Stimulated activated naive CD4-positive, alpha-beta T cell (primary cell): Measurements from ENCODE around the gene GALT.

Experiments used
- DNase-seq, 6 experiments: peaks; one replicate each; lab custom pipeline; 2025; lab: John Stamatoyannopoulos, UW

Gene GALT

GRCh38 chr9:34646211-34647083 lies at the start of gene GALT:
TSS of gene GALT (plus strand) at chr9:34646675. CDS start at chr9:34646705, 30 bp downstream.
- peak; percentile 83 to 97 (median 91) for DNase-seq

- no peak for DNase-seq
Observed at GRCh38 chr9:34599546-34599945, 46.9 kb upstream of the GALT start.

GRCh38 chr9:34600908-34601307 lies 45.6 kb upstream of the GALT start:
- DNase-seq, result no peak

- no peak for DNase-seq
Observed at GRCh38 chr9:34601937-34602573, 44.4 kb upstream of the GALT start.

- DNase-seq, result peak; percentile 20 to 80 (median 70)
Observed at GRCh38 chr9:34603610-34604231, 42.8 kb upstream of the GALT start.

GRCh38 chr9:34606190-34606589 lies 40.3 kb upstream of the GALT start:
- DNase-seq, result no peak

GRCh38 chr9:34606905-34607304 lies 39.6 kb upstream of the GALT start:
- no peak for DNase-seq

- no peak for DNase-seq
Observed at GRCh38 chr9:34607331-34607730, 39.1 kb upstream of the GALT start.

- no peak for DNase-seq
Observed at GRCh38 chr9:34610434-34611206, 35.9 kb upstream of the GALT start.

GRCh38 chr9:34611251-34611810 lies 35.1 kb upstream of the GALT start:
- DNase-seq, result peak in 1 of 6 experiments; percentile 60

- peak; percentile 75 to 90 (median 82) for DNase-seq
Observed at GRCh38 chr9:34611811-34612787, 34.4 kb upstream of the GALT start, which contains the start of gene RPP25L. TSS of gene RPP25L (minus strand) at chr9:34612097. CDS start at chr9:34611296, 801 bp downstream.

- DNase-seq, result peak; percentile 27 to 74 (median 52)
Observed at GRCh38 chr9:34612788-34613390, 33.6 kb upstream of the GALT start.

GRCh38 chr9:34615132-34615531 lies 31.3 kb upstream of the GALT start:
- DNase-seq, result no peak

GRCh38 chr9:34620061-34620994 lies 26.1 kb upstream of the GALT start, which contains the start of gene DCTN3:
TSS of gene DCTN3 (minus strand) at chr9:34620495. CDS start at chr9:34620464, 31 bp downstream.
- peak; percentile 76 to 92 (median 89) for DNase-seq

GRCh38 chr9:34623374-34624235 lies 22.9 kb upstream of the GALT start:
- peak in 4 of 6 experiments; percentile 12 to 39 (median 18) for DNase-seq

- DNase-seq, result no peak
Observed at GRCh38 chr9:34624475-34625185, 21.8 kb upstream of the GALT start.

- no peak for DNase-seq
Observed at GRCh38 chr9:34625186-34625486, 21.3 kb upstream of the GALT start.
